ENCODE data around the gene CGNL1.

CGNL1 gene

GRCh38 chr15:57580866-57581265 is 204.6 kb downstream of the CGNL1 start:
- TF ChIP-seq NFIC (IDR thresholded peaks at IDR 0.05) (no peak), REST (IDR thresholded peaks at IDR 0.05; ENCODE audit: low read depth) (no peak), MAX (IDR thresholded peaks at IDR 0.05) (no peak)

GRCh38 chr15:57582090-57582489 is 205.8 kb downstream of the CGNL1 start:
- TF ChIP-seq CEBPB (IDR thresholded peaks at IDR 0.05) (no peak), FOXM1 (IDR thresholded peaks at IDR 0.05; ENCODE audit: borderline replicate concordance, low read depth) (no peak), RAD21 (IDR thresholded peaks at IDR 0.05; ENCODE audit: low read depth) (no peak), ZBTB7A (IDR thresholded peaks at IDR 0.05; ENCODE audit: low read depth) (no peak), MAX (IDR thresholded peaks at IDR 0.05) (no peak), CREB1 (IDR thresholded peaks at IDR 0.05; ENCODE audit: low read depth) (no peak), YY1 (IDR thresholded peaks at IDR 0.05; ENCODE audit: low read depth) (no peak), TEAD4 (IDR thresholded peaks at IDR 0.05) (no peak), EP300 (IDR thresholded peaks at IDR 0.05; ENCODE audit: borderline replicate concordance) (no peak), TCF12 (IDR thresholded peaks at IDR 0.05; ENCODE audit: low read depth) (no peak), USF1 (IDR thresholded peaks at IDR 0.05) (no peak), EGR1 (IDR thresholded peaks at IDR 0.05) (no peak), NFIC (IDR thresholded peaks at IDR 0.05) (no peak), TAF1 (IDR thresholded peaks at IDR 0.05; ENCODE audit: low read depth) (no peak), REST (IDR thresholded peaks at IDR 0.05; ENCODE audit: low read depth) (no peak)

GRCh38 chr15:57583282-57583681 is 207.0 kb downstream of the CGNL1 start:
- TF ChIP-seq FOXM1 (IDR thresholded peaks at IDR 0.05; ENCODE audit: borderline replicate concordance, low read depth): no peak
- TF ChIP-seq RAD21 (IDR thresholded peaks at IDR 0.05; ENCODE audit: low read depth): no peak
- no peak for TF ChIP-seq NFIC (IDR thresholded peaks at IDR 0.05)
- no peak for TF ChIP-seq REST (IDR thresholded peaks at IDR 0.05; ENCODE audit: low read depth)

- TF ChIP-seq EP300 (IDR thresholded peaks at IDR 0.05; ENCODE audit: borderline replicate concordance): no peak
- TF ChIP-seq EGR1 (IDR thresholded peaks at IDR 0.05): no peak
- no peak for TF ChIP-seq MAX (IDR thresholded peaks at IDR 0.05)
- TF ChIP-seq REST (IDR thresholded peaks at IDR 0.05; ENCODE audit: low read depth): no peak
- no peak for TF ChIP-seq FOXM1 (IDR thresholded peaks at IDR 0.05; ENCODE audit: borderline replicate concordance, low read depth)
- TF ChIP-seq CREB1 (IDR thresholded peaks at IDR 0.05; ENCODE audit: low read depth): no peak
- TF ChIP-seq CEBPB (IDR thresholded peaks at IDR 0.05): no peak
- TF ChIP-seq USF1 (IDR thresholded peaks at IDR 0.05): no peak
- TF ChIP-seq YY1 (IDR thresholded peaks at IDR 0.05; ENCODE audit: low read depth): no peak
- TF ChIP-seq NFIC (IDR thresholded peaks at IDR 0.05): no peak
- no peak for TF ChIP-seq TCF12 (IDR thresholded peaks at IDR 0.05; ENCODE audit: low read depth)
- TF ChIP-seq ZBTB7A (IDR thresholded peaks at IDR 0.05; ENCODE audit: low read depth): no peak
- TF ChIP-seq TAF1 (IDR thresholded peaks at IDR 0.05; ENCODE audit: low read depth): no peak
Measured at GRCh38 chr15:57583720-57584119, 207.4 kb downstream of the CGNL1 start.
